HG03108 (cell line): ENCODE data around the gene GRID1.

Source experiments
- ATAC-seq: cut with Tn5 transposase; IDR thresholded peaks from one replicate; pipeline ENCODE4 v1.9.1; 2021; ENCODE audit warnings: moderate library complexity; ENCODE audit not compliant: unreplicated experiment

Gene GRID1

GRCh38 chr10:86025509-86025908 is 341.1 kb downstream of the GRID1 start:
- ATAC-seq = no peak

GRCh38 chr10:86024281-86025041 is 342.1 kb downstream of the GRID1 start:
- no peak for ATAC-seq

- ATAC-seq = no peak
Measured at GRCh38 chr10:86023931-86024280, 342.7 kb downstream of the GRID1 start.

- ATAC-seq = no peak
Measured at GRCh38 chr10:86023336-86023735, 343.3 kb downstream of the GRID1 start.

- ATAC-seq = no peak
Measured at GRCh38 chr10:86022906-86023305, 343.7 kb downstream of the GRID1 start.

- no peak for ATAC-seq
Measured at GRCh38 chr10:86020134-86020533, 346.5 kb downstream of the GRID1 start.

- ATAC-seq = no peak
Measured at GRCh38 chr10:86019141-86019540, 347.5 kb downstream of the GRID1 start.

GRCh38 chr10:86018735-86019058 is 347.9 kb downstream of the GRID1 start:
- ATAC-seq = no peak

GRCh38 chr10:86017841-86018734 is 348.5 kb downstream of the GRID1 start:
- peak; percentile 68 for ATAC-seq

- no peak for ATAC-seq
Measured at GRCh38 chr10:86013568-86013967, 353.0 kb downstream of the GRID1 start.

GRCh38 chr10:86007171-86007570 is 359.4 kb downstream of the GRID1 start:
- ATAC-seq = no peak

- no peak for ATAC-seq
Measured at GRCh38 chr10:86004337-86004736, 362.3 kb downstream of the GRID1 start.

GRCh38 chr10:86003201-86003621 is 363.4 kb downstream of the GRID1 start:
- no peak for ATAC-seq

GRCh38 chr10:86001521-86001920 is 365.1 kb downstream of the GRID1 start:
- ATAC-seq = no peak

GRCh38 chr10:85997544-85997943 is 369.1 kb downstream of the GRID1 start:
- ATAC-seq = no peak

- no peak for ATAC-seq
Measured at GRCh38 chr10:85995791-85996190, 370.8 kb downstream of the GRID1 start.

GRCh38 chr10:85993840-85994507 is 372.6 kb downstream of the GRID1 start:
- ATAC-seq = no peak

- ATAC-seq = no peak
Measured at GRCh38 chr10:85993140-85993539, 373.5 kb downstream of the GRID1 start.

- ATAC-seq = no peak
Measured at GRCh38 chr10:85992324-85992723, 374.3 kb downstream of the GRID1 start.

- ATAC-seq = no peak
Measured at GRCh38 chr10:85986777-85987176, 379.8 kb downstream of the GRID1 start.

- ATAC-seq = no peak
Measured at GRCh38 chr10:85983051-85983450, 383.5 kb downstream of the GRID1 start.

GRCh38 chr10:85979598-85979997 is 387.0 kb downstream of the GRID1 start:
- no peak for ATAC-seq
